A549 (cell line): ENCODE results near the gene CHCHD6.

ENCODE experiments used
- EP300 ChIP-seq, 2 experiments: fragments of >200 bp; sonication (Bioruptor Twin); formaldehyde crosslinking; IDR thresholded peaks; 2 replicates in 1 of 2; 3 replicates in 1 of 2; pipeline ENCODE4 v1.6.1; 2016 to 2017
- HEYL ChIP-seq: fragments of 250-450 bp; sonication (Bioruptor Pico); IDR thresholded peaks from 2 replicates; pipeline ENCODE4 v1.8.0; 2021; ENCODE audit warnings: mild to moderate bottlenecking, moderate library complexity
- HMGXB4 ChIP-seq: fragments of 250-450 bp; sonication (Bioruptor Pico); IDR thresholded peaks from 2 replicates; pipeline ENCODE4 v1.5.0; 2021; ENCODE audit warnings: mild to moderate bottlenecking, moderate library complexity, borderline replicate concordance
- NPAS2 ChIP-seq: fragments of 250-450 bp; sonication (Bioruptor Pico); IDR thresholded peaks from 2 replicates; pipeline ENCODE4 v1.8.0; 2022; ENCODE audit warnings: mild to moderate bottlenecking, moderate library complexity, borderline replicate concordance
- POLR2A ChIP-seq: IDR thresholded peaks from 2 replicates; pipeline ENCODE4 v1.6.1; 2012; ENCODE audit warnings: mild to moderate bottlenecking, low read length
- POLR2AphosphoS2 ChIP-seq: conservative IDR thresholded peaks from 2 replicates; pipeline ENCODE4 v1.6.1; 2012; ENCODE audit warnings: low read length, improper control_type of control experiment, inconsistent platforms
- USF2 ChIP-seq: fragments of 450-650 bp; IDR thresholded peaks from 2 replicates; pipeline ENCODE4 v1.6.1; 2014; ENCODE audit warnings: antibody characterized with exemption
- TF ChIP-seq, protein P1 (sequence below): fragments of >200 bp; sonication (Bioruptor Twin); formaldehyde crosslinking; IDR thresholded peaks from 3 replicates; pipeline ENCODE4 v1.5.1; 2016

- TF ChIP-seq EP300 (IDR thresholded peaks at IDR 0.05) (no peak), NPAS2 (CRISPR knock-in tag) (no peak), HEYL (CRISPR knock-in tag) (no peak), HMGXB4 (CRISPR knock-in tag) (no peak), POLR2AphosphoS2 (no peak), USF2 (no peak), POLR2A (no peak)
- TF ChIP-seq, protein P1, sequence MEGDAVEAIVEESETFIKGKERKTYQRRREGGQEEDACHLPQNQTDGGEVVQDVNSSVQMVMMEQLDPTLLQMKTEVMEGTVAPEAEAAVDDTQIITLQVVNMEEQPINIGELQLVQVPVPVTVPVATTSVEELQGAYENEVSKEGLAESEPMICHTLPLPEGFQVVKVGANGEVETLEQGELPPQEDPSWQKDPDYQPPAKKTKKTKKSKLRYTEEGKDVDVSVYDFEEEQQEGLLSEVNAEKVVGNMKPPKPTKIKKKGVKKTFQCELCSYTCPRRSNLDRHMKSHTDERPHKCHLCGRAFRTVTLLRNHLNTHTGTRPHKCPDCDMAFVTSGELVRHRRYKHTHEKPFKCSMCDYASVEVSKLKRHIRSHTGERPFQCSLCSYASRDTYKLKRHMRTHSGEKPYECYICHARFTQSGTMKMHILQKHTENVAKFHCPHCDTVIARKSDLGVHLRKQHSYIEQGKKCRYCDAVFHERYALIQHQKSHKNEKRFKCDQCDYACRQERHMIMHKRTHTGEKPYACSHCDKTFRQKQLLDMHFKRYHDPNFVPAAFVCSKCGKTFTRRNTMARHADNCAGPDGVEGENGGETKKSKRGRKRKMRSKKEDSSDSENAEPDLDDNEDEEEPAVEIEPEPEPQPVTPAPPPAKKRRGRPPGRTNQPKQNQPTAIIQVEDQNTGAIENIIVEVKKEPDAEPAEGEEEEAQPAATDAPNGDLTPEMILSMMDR: no peak
Observed at GRCh38 chr3:126995926-126996512, 292.0 kb downstream of the CHCHD6 start.
